C4-2B (cell line): ENCODE data around the gene GRK6.

Source experiments
- ZFX ChIP-seq: fragments of 450-650 bp; IDR thresholded peaks from 2 replicates; pipeline ENCODE4 v1.6.1; 2017
- TF ChIP-seq, protein P1 (sequence below): fragments of 450-650 bp; conservative IDR thresholded peaks from 2 replicates; pipeline ENCODE4 v1.5.1; 2017; ENCODE audit warnings: mild to moderate bottlenecking

DNA sequence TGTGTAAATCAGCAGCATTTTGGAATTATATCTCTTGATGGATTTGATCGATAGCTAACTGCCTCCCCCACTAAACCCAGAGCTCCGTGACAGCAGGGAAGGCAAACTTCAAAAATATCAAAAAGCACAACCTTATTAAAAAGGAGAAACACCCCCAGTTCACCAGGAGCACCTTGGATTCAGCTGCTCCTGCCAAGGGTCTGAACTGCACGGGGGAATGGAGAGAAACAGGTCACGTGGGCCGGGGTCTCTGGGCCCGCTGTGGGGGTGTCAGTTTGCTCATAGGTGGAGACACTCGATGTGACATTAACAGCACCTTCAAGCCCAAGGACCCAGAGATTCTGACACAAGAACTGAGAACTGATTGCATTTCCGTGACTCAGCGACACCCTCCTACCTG is 43.3 kb upstream of the GRK6 start:
- TF ChIP-seq, protein P1, sequence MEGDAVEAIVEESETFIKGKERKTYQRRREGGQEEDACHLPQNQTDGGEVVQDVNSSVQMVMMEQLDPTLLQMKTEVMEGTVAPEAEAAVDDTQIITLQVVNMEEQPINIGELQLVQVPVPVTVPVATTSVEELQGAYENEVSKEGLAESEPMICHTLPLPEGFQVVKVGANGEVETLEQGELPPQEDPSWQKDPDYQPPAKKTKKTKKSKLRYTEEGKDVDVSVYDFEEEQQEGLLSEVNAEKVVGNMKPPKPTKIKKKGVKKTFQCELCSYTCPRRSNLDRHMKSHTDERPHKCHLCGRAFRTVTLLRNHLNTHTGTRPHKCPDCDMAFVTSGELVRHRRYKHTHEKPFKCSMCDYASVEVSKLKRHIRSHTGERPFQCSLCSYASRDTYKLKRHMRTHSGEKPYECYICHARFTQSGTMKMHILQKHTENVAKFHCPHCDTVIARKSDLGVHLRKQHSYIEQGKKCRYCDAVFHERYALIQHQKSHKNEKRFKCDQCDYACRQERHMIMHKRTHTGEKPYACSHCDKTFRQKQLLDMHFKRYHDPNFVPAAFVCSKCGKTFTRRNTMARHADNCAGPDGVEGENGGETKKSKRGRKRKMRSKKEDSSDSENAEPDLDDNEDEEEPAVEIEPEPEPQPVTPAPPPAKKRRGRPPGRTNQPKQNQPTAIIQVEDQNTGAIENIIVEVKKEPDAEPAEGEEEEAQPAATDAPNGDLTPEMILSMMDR, result no peak
- TF ChIP-seq ZFX, result no peak
